HL-60 (cell line): ENCODE data around the gene SLC1A6.

ENCODE experiments used
- POLR2AphosphoS5 ChIP-seq: IDR thresholded peaks from 2 replicates; pipeline ENCODE4 v1.6.1; 2012; ENCODE audit warnings: low read depth
- TF ChIP-seq, protein P1 (sequence below): IDR thresholded peaks from one replicate; pipeline ENCODE4 v1.5.1; 2011; ENCODE audit warnings: low read length, control low read depth, inconsistent platforms; ENCODE audit not compliant: insufficient read depth

DNA sequence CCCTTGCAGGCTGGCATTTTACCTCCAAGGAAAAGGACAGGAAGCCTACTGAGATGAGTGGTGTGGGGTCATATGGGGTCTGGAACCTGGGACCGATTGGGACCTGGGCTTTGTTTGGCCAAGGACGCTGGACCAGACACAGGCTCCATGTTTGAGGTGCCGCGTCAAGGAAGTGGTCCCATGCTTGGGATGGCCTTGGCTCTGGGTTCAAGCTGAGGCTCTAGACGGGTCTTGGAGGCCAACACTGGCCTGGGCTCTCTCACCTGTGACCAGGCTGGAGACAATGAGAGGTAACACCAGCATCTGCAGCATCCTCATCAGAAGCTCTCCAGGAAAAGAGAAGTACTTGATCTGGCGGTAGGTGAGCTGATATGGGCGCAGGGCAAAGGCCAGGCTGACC is 8.2 kb downstream of the SLC1A6 start:
- TF ChIP-seq, protein P1, sequence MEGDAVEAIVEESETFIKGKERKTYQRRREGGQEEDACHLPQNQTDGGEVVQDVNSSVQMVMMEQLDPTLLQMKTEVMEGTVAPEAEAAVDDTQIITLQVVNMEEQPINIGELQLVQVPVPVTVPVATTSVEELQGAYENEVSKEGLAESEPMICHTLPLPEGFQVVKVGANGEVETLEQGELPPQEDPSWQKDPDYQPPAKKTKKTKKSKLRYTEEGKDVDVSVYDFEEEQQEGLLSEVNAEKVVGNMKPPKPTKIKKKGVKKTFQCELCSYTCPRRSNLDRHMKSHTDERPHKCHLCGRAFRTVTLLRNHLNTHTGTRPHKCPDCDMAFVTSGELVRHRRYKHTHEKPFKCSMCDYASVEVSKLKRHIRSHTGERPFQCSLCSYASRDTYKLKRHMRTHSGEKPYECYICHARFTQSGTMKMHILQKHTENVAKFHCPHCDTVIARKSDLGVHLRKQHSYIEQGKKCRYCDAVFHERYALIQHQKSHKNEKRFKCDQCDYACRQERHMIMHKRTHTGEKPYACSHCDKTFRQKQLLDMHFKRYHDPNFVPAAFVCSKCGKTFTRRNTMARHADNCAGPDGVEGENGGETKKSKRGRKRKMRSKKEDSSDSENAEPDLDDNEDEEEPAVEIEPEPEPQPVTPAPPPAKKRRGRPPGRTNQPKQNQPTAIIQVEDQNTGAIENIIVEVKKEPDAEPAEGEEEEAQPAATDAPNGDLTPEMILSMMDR = no peak
- no peak for TF ChIP-seq POLR2AphosphoS5
